WTC11 (cell line): ENCODE results near the gene SNX9. TPM values are rescaled to one million over a fixed set of nuclear protein-coding genes. Genes with fewer than 3 reads are reported as not detected.

Experiments
- ATAC-seq: fragments of 200-7000 bp; cut with Tn5 transposase; 2 replicates; pipeline ENCODE4 v1.10.0; 2021; ENCODE audit warnings: mild to moderate bottlenecking, moderate library complexity
- CTCF ChIA-PET: fragments of 300-600 bp; sonication (Branson Sonifier 250); formaldehyde crosslinking; loops from one replicate; lab custom pipeline; 2021; ENCODE audit warnings: antibody characterized with exemption; lab: Charles Lee
- POLR2A ChIA-PET: fragments of 350-600 bp; sonication (Branson Sonifier 250); formaldehyde crosslinking; loops from one replicate; lab custom pipeline; 2021; ENCODE audit warnings: antibody characterized with exemption; lab: Charles Lee
- DNase-seq: peaks from one replicate; pipeline ENCODE4 v3.0.0; 2021; ENCODE audit warnings: low spot score
- H3K27ac Mint-ChIP-seq: 2 replicates; pipeline ENCODE4 v1.8.0; 2021; ENCODE audit warnings: mixed read lengths
- H3K27me3 Mint-ChIP-seq: 2 replicates; pipeline ENCODE4 v1.8.0; 2021; ENCODE audit warnings: low read depth, mild to moderate bottlenecking, moderate library complexity, mixed read lengths
- H3K36me3 Mint-ChIP-seq: 2 replicates; pipeline ENCODE4 v1.8.0; 2021; ENCODE audit warnings: mixed read lengths
- H3K4me1 Mint-ChIP-seq: 2 replicates; pipeline ENCODE4 v1.8.0; 2022; ENCODE audit warnings: mixed read lengths
- H3K4me3 Mint-ChIP-seq: 2 replicates; pipeline ENCODE4 v1.8.0; 2021; ENCODE audit warnings: mild to moderate bottlenecking, moderate library complexity, mixed read lengths
- H3K9me3 Mint-ChIP-seq: 2 replicates; pipeline ENCODE4 v1.8.0; 2021; ENCODE audit warnings: mixed read lengths
- ARID4B ChIP-seq: sonication (generic); formaldehyde crosslinking; IDR thresholded peaks from 2 replicates; pipeline ENCODE4 v1.8.0; 2023; ENCODE audit warnings: missing genetic modification reagents, mild to moderate bottlenecking, borderline replicate concordance
- ATF3 ChIP-seq: sonication (generic); formaldehyde crosslinking; conservative IDR thresholded peaks from 2 replicates; pipeline ENCODE4 v1.8.1; 2022; ENCODE audit warnings: mild to moderate bottlenecking, missing genetic modification reagents
- CREM ChIP-seq: sonication (generic); formaldehyde crosslinking; IDR thresholded peaks from 2 replicates; pipeline ENCODE4 v1.8.1; 2022; ENCODE audit warnings: mild to moderate bottlenecking, missing genetic modification reagents, moderate library complexity
- E2F5 ChIP-seq: sonication (generic); formaldehyde crosslinking; IDR thresholded peaks from 2 replicates; pipeline ENCODE4 v1.8.1; 2022; ENCODE audit warnings: mild to moderate bottlenecking, moderate library complexity, missing genetic modification reagents
- ERG ChIP-seq: fragments of 250-450 bp; sonication (Bioruptor Pico); IDR thresholded peaks from 2 replicates; pipeline ENCODE4 v1.8.0; 2021; ENCODE audit warnings: mild to moderate bottlenecking
- NFATC4 ChIP-seq: fragments of 250-450 bp; sonication (Bioruptor Pico); IDR thresholded peaks from 2 replicates; pipeline ENCODE4 v1.9.0; 2021; ENCODE audit warnings: mild to moderate bottlenecking
- OVOL2 ChIP-seq: fragments of 250-450 bp; sonication (Bioruptor Pico); IDR thresholded peaks from 2 replicates; pipeline ENCODE4 v1.9.0; 2021; ENCODE audit warnings: mild to moderate bottlenecking, borderline replicate concordance
- SOX15 ChIP-seq: fragments of 250-450 bp; sonication (Bioruptor Pico); IDR thresholded peaks from 2 replicates; pipeline ENCODE4 v1.9.0; 2021; ENCODE audit warnings: mild to moderate bottlenecking
- SP1 ChIP-seq: sonication (generic); formaldehyde crosslinking; conservative IDR thresholded peaks from 2 replicates; pipeline ENCODE4 v1.8.1; 2022; ENCODE audit warnings: missing genetic modification reagents
- ZNF281 ChIP-seq: sonication (generic); formaldehyde crosslinking; IDR thresholded peaks from 2 replicates; pipeline ENCODE4 v1.8.0; 2023; ENCODE audit warnings: mild to moderate bottlenecking, missing genetic modification reagents
- ZNF396 ChIP-seq: fragments of 250-450 bp; sonication (Bioruptor Pico); IDR thresholded peaks from 2 replicates; pipeline ENCODE4 v1.8.0; 2021; ENCODE audit warnings: mild to moderate bottlenecking, moderate library complexity, borderline replicate concordance
- total RNA-seq: library from RNA; stranded (reverse); gene quantifications from 3 replicates; pipeline ENCODE4 v1.2.3, GENCODE V29; 2021

Gene SNX9
- total RNA-seq, 1 experiment from 2014 or later = 35.0 TPM

GRCh38 chr6:157951828-157952227 lies 128.8 kb downstream of the SNX9 start (continued):
- TF ChIP-seq ZNF281 (CRISPR knock-in tag) (no peak), NFATC4 (CRISPR knock-in tag) (no peak), E2F5 (CRISPR knock-in tag) (no peak), ATF3 (CRISPR knock-in tag) (no peak), OVOL2 (CRISPR knock-in tag) (no peak)

GRCh38 chr6:157952861-157953351 lies 129.9 kb downstream of the SNX9 start:
- H3K9me3 Mint-ChIP-seq = peaks cover 24% of the 10 kb centered on the region
- POLR2A ChIA-PET = no interaction called here
- no peak overlapping the region for H3K27ac Mint-ChIP-seq
- no peak for DNase-seq
- TF ChIP-seq ARID4B (no peak), ZNF396 (no peak), ERG (CRISPR knock-in tag) (no peak), NFATC4 (CRISPR knock-in tag) (no peak), SOX15 (CRISPR knock-in tag) (no peak)
- CTCF ChIA-PET = interaction anchor here (0.9 kb wide), 1 partner anchor 283 kb away, joined by 4 read pairs; no protein-coding TSS in a partner anchor
- H3K4me1 Mint-ChIP-seq = peaks cover 11% of the 10 kb centered on the region; the same call in 1 of the 2 replicates
- peaks cover 4% of the 10 kb centered on the region; the same call in 1 of the 2 replicates for H3K27me3 Mint-ChIP-seq
- H3K36me3 Mint-ChIP-seq = peaks cover 4% of the 10 kb centered on the region
- no peak for ATAC-seq
- no peak overlapping the region for H3K4me3 Mint-ChIP-seq

- DNase-seq (no peak), ATAC-seq (no peak)
- Mint-ChIP-seq H3K36me3 (peaks cover 11% of the 10 kb centered on the region), H3K4me3 (no peak overlapping the region), H3K27ac (no peak overlapping the region), H3K9me3 (peaks cover 30% of the 10 kb centered on the region), H3K4me1 (peaks cover 11% of the 10 kb centered on the region; the same call in 1 of the 2 replicates), H3K27me3 (peaks cover 4% of the 10 kb centered on the region; the same call in 1 of the 2 replicates)
- ChIA-PET POLR2A (no interaction called here), CTCF (interaction anchor here (0.9 to 1.8 kb wide), 2 partner anchors 119 to 284 kb away, joined by 4 read pairs; no protein-coding TSS in a partner anchor)
- TF ChIP-seq CREM (CRISPR knock-in tag) (no peak), SP1 (CRISPR knock-in tag) (no peak)
Measured at GRCh38 chr6:157953580-157954091, 130.6 kb downstream of the SNX9 start.
